Dermis blood vessel endothelial cell (primary cell): ENCODE results near the gene RASD1. TPM values are rescaled to one million over a fixed set of nuclear protein-coding genes. Genes with fewer than 3 reads are reported as not detected.

Experiments used
- total RNA-seq: library from RNA; depleted of rRNA; stranded (reverse); fragments of >200 nt; gene quantifications from 2 replicates; pipeline ENCODE4 v1.2.3, GENCODE V29; 2014

The RASD1 gene
- total RNA-seq, 1 donor from 2014 or later = 12.8 TPM

Other genes starting within 250 kb of the RASD1 start
- gene COPS3, start 215.1 kb downstream of the RASD1 start, total RNA-seq = 88.2 and 129 TPM in 2 replicates
- gene NT5M, start 193.0 kb downstream of the RASD1 start, total RNA-seq = 1.9 and 3.1 TPM in 2 replicates
- gene MED9, start 19.4 kb downstream of the RASD1 start, total RNA-seq = 12.3 and 13.1 TPM in 2 replicates
- 24.7 and 41.5 TPM in 2 replicates for gene PEMT, start 95.3 kb upstream of the RASD1 start, total RNA-seq
- 10.4 and 17.9 TPM in 2 replicates for gene RAI1, start 185.1 kb upstream of the RASD1 start, total RNA-seq